NCI-H524 treated with DMSO at 0.1 percent for 48 hours (cell line): Measurements from ENCODE around the gene PHACTR1.
A peak's percentile ranks its signal among the peaks of the same experiment; 100 is the strongest.

Experiments used
- DNase-seq: peaks from one replicate; lab custom pipeline; 2025; lab: John Stamatoyannopoulos, UW

PHACTR1 gene

DNA sequence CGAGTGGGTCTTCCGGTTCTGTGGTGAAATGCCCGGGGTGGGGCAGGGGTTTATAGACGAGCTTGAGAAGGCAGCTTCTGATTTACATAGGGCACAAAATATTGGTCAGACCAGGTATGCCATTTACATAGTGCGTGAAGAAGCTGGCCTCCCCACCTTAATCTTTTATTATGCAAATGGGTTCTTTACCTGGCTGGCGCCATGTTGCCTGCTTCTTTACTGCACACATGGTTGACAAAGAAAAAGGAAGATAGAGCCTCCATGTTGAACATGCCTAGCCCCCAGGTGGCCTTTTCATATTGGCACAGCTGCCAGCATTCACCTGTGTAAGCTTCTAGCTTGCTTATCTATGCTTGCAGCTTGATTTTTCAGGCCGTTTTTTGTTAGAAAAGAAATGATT is 276.2 kb downstream of the PHACTR1 start:
- DNase-seq = no peak

DNA sequence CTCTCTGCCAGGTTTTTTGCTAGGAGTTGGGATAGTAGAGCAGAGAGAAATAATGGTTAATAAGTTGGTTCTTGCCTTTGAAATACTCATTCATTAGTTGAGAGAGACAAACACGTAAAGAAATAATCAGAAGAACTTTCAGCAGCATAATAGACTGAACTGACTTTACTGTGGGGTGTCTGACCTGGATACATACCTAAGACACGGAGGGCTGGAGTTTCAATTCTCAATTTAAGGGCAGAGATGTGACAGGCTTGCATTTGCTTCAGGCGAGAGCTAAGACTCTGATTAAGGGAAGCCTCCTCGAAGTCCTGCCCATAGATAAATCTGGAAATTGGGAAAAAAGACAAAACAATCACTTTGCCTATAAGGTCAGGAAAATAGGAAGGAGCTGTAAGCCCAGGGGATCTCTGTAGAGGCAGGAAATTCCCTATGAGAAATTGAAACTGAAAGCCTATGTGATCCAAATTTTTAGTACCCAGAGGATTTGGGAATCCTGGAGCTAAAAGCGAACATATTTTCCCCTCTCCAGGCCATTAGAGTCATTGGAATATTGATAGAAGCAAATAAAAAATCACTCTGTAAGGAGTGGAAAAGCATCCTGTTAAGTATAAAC is 276.8 kb downstream of the PHACTR1 start:
- DNase-seq = no peak

DNA sequence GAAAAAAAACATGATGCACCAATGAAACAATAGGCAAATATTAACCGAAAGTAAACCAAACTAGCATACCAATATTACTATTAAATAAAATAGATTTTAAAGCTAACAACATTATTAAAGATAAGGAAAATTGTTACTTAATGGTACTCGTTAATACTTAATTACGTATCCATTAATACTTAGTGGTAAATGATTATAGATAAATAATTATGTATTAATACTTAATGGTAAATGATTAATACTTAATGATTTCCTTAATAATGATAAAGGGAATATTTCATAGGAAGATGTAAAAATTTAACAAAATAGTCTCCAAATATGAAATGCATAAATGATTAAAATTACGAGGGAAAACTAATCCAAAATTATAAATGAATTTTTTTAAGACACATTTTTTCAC is 278.9 kb downstream of the PHACTR1 start:
- no peak for DNase-seq

DNA sequence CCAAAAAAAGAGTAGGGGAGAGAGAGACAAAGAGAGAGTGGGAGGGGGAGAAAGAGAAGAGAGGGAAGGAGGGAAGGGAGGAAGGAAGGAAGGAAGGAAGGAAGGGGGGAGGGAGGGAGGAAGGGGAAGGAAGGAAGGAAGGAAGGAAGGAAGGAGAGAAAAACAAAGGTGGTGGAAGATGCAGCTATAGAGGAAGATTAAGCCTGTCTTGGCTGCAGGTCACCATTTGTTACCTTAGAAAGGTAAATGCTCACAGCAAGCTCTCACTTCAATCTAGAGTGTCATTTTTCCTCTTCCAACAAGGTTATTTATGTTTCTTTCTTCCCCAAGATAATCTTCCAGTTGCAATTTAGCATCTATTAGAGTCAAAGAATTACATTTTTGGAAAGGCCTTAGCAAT is 284.0 kb downstream of the PHACTR1 start:
- no peak for DNase-seq

DNA sequence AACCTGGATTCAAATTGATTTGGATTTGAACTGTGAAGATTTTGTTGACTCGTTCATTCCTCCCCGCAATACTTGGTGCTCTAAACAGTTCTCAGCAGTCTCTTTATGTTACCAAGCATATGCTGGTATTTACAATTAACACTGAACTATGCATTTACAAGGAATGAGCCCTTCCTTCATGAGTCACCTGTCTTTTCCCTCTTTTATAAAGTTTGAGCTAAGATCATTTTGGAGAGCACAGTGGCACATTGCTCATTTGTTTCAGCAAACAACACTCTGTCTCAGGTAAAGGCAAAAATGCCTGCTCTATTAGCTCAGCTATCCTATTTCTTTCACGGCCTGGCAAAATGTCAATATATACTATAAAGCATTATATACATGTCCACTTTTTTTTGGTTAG is 285.4 kb downstream of the PHACTR1 start:
- DNase-seq = no peak

DNA sequence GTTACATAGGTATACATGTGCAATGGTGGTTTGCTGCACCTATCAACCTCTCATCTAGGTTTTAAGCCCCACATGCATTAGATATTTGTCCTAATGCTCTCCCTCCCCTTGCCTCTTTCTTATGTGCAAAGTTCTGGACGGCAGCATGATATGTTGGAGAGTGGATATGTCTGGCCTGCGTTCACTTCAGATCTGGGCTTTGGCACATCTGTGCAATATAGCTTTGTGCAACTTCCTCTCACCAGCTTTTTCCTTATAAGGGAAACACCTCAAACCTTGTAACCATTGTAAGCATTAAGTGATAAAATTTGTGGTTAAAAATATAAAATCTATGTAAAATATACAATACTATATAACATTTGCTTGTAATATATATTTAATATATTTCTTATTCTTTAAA is 288.0 kb downstream of the PHACTR1 start:
- no peak for DNase-seq

DNA sequence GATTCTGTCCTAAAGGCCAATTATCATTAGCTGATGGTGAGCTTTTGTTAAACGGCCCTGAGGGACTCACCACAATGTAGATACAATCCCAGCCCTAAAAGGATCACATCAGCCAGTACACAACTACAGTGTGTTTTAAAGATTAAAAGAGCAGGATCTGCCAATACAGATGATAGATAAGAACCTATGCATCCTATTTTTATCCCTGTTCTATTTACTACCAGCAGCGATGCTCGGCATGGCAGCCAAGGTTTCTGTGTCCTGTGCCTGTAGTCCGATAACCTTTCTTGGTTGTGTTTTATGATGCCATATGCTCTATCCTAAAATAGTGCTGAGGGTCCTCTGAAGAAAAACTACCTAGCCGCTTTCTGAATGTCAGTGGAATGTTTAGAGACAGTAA is 289.4 kb downstream of the PHACTR1 start:
- DNase-seq = no peak

DNA sequence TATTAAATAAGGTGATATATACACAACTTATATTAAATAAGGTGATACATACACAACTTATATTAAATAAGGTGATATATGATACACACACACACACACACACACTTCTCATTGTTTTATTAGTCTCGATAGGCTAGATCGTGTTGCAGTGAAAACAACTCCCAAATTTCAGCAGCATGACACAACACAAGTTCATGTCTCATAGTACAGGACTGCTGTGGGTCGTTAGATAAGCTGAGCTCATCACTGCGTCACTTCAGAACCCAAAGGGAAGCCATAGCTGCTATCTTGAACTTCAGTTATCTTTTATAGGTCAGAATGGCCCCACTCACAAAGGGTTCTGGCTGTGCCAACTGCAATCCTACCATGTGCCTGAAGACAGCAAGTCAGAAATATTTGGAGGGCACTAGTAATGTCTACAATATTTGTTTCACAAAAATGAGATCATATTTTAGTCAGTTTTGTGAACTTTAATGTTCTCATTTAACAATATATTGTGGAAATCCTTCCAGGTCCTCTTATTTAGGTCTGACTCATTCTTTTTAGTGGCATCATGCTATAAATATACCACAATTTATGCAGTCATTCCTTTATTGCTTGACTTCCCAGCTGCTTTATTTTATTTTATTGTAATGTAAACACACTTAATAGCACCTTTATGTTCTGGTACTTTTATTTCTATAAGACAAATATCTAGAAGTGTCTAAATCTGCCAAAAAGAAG is 290.2 kb downstream of the PHACTR1 start:
- DNase-seq = no peak

DNA sequence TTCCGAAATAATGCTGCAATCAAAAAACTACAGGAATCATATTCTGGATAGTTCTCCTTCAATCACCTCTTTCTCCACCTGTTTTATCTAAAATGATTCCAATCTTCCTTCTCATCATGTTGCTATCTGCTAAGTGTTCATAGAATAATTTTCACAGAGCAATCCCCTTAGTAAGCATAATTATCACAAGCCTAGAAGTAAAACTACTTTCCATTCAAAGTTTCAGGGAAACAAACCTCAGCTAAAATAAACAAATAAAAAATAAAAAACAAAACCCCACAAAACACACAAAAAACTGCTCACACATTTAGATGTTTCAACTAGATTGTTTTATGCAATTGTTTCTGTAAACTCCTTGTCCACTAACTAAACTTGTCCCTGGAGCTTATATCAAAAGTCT is 291.2 kb downstream of the PHACTR1 start:
- no peak for DNase-seq

DNA sequence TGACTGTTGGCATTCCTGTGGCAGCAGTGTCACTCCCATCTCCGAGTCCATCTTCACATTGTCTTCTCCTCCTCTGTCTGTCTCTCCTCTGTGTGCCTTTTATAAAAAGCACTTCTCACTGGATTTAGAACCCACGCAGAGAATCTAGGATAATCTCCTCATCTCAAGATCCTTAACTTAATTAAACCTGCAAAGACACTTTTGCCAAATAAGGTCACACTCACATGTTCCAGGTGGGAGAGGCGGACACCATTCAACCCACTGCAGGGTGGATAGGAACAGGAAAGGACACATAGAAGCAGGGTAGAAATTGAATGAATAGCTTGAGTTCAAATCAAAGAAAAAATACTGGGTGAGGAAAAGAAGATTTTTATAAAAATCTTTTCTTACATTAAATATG is 292.5 kb downstream of the PHACTR1 start:
- DNase-seq = no peak

DNA sequence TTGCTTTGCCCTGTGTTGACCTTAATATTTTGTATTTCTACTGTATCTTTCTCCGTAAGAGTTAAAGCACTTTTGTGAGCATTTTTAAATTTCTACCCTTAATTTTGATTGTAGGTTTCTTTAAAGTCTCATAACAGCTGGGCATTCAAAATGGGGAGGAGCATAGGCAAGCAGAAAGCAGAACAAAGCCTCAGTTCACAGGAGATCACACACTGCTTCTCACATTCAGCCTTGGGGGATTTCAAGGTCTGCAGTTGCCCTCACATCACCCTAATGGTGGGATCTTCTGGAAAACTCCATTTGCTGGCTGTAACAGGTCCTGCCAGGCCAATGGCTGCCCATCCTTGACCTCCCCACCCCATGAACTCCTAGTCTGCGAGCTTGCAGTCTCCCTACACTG is 292.9 kb downstream of the PHACTR1 start:
- no peak for DNase-seq

DNA sequence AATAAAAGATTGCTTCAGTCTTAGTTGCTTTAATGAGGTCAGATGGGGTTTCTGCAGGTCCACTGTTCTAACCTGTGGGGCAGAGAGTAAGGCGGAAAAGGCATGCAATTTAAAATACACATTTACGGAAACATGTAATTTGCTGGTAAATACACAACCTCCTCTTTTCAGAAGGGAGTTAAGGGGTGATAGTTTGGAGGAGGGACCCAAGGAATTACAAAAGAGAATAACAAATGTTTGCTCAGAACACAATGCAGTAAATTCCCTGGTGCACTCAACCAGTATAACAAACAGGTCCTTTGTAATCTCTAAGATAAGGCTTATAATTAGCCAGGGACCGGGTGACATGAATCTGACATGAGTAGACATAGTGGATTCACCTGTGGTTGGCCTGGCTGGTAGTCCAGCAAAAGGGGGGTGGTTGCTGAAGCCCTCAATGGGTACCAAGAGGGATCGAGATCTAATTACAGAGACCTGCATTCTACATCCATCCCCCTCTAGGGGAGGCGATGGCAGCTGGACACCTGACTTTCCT is 295.1 kb downstream of the PHACTR1 start:
- no peak for DNase-seq

DNA sequence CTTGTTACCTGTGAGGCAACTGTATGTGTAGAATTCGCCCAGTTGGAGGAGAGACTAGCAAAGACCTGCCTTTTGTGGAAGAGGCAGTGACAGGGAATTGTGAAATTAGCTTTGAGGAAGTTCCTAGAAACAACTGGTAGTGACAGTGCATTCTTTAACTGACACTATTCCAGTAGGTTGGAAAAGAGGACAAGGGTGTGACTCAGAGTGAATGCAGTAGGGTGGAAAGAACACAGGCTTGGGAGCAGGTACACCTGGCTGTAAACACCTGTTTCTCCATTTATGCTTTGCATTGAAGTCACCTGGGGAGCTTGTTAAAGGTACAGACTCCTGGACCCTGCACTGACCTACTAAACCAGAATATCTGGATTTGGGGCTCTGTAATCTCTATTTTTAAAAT is 295.7 kb downstream of the PHACTR1 start:
- no peak for DNase-seq

DNA sequence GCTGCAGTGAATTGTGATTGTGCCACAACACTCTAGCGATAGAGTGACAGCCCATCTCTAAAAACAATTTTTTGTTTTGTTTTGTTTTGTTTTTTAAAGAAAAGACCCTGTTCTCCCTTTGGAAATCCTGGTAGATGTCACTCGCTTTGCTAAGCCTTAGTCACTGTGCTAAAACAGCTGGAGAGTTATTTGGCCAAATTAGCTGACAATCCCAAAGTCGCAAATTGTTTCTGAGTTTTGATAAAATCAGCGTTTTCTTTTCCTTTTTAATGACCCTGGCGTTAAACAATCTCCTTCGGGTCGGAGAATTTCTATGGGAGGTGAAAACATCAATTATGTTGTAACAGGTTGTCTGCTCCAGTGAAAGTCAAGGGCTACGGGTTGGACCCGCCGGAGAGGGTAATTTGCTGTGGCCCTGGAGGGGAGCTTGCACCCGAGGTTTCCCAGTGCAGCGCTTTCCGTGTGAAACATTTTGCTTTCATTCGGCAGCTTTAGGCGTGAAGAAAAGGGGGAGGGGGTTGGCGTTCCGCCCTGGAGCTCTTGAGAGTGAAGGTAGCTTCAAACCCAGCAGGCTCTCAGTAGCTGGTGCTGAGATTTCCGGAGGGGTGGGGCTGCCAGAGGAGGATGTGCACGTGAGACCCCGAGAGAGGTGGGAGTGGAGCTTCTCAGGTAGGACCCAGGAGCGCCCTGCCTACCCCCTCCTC is 296.6 kb downstream of the PHACTR1 start:
- peak; percentile 6 for DNase-seq

DNA sequence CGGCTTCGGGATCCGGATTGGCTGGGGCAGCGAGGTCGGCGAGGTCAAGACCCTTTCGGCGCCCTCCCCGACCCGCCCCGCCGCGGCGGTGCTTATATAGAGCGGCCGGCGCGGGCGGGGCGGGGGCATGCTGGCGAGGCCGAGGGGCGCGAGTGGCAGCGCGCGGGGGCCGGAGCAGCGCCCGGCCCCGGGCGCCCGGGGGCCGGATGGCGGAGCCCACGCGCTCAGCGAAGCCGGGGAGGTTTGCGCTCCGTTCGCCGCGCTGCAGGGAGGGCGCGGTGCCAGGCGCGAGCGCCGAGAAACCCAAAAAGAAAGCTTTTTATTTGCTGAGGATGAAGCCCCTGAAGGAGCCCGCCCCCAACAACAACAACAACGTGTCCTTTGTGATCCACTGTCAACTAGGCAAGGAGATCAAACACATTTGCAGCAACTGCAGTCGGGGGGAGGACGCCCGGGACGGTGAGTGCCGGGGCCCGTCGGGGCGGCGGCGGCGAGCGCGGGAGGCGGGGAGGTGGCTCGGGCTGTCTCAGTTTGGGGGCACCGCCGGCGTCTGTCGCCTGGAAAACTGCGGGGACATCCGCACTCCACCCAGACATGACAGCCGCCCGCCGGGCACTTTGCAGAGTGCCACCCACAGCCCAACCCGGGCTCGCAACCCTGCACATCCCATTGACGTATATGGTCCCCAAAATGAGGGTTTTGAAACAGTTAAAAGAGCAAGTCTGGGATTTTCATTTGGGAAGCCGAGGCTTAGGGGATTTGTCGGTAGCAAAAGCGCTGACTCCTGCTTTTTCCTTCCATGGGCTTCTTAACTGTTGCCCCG is 297.3 kb downstream of the PHACTR1 start:
- no peak for DNase-seq

DNA sequence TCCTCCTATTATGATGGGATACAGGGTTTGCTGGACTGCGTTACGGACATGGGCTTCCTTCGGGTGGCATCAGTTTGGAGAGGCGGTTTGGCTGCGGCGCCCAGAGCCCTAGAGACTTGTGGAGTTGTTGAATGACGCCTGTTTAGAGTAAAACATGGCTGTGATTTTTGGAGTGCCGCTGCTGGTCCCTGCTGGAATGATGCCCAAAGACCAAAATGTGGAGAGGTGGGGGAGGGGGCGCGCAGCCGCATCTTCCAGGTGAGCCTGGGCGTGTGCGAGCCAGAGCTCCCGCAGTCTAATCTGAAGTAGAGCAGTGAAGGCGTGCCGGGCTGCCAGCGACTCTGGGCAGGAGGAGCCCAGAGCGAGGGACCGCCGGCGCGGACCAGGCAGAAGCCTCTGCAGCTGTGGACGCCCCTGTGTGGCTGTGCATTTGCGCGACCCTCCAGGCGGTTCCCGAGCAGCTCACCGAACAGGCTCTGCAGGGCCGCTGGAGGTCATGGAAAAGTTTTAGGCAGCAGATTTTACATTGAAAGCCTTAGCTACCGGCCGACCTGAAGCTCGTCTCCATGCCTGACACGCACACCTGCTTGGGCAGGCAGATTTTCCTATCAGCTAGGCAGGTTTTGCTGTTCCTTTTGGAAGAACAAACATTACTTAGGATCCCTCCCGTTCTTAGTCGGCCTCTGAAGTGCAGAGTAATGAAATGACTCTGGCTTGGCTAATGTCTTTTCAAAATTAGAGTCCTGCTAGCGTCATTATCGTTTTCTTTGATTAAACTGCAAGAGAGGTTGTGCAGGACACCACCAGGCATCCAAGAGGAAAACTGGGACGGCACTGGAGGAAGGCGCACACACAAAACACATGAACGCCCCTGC is 298.2 kb downstream of the PHACTR1 start:
- DNase-seq = peak; percentile 3

DNA sequence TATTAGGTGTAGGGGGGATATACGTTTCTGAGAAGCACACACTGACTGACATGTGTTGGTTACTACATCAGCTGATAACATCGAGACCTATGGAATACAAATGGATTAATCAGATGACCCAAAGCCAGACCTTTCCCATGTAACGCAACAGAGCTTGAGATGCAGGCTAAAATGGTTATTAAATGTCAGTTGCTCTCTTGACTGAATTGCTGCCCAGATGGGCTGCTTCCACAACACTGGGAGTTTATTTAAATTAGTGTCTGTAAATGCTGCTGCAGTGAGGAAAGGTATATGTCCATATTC is 298.8 kb downstream of the PHACTR1 start:
- no peak for DNase-seq

DNA sequence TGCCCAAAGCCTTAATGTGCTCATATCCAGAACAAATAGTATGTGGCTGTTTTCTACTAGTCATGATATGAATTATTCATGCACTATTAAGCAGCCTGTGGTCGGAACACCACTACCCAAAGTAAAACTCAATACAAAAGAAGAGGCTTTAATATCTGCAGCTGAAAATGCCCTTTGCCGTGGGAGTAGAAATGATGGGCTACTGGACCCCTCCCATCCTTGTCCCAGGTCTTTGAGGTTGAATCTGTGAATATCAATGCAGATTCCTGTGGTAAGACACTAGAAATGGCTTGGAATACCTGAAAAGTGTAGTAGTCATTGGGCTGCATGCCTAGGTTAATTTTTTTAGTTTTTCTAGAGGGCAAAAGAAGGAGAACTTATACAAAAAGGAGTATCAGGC is 308.0 kb downstream of the PHACTR1 start:
- no peak for DNase-seq

DNA sequence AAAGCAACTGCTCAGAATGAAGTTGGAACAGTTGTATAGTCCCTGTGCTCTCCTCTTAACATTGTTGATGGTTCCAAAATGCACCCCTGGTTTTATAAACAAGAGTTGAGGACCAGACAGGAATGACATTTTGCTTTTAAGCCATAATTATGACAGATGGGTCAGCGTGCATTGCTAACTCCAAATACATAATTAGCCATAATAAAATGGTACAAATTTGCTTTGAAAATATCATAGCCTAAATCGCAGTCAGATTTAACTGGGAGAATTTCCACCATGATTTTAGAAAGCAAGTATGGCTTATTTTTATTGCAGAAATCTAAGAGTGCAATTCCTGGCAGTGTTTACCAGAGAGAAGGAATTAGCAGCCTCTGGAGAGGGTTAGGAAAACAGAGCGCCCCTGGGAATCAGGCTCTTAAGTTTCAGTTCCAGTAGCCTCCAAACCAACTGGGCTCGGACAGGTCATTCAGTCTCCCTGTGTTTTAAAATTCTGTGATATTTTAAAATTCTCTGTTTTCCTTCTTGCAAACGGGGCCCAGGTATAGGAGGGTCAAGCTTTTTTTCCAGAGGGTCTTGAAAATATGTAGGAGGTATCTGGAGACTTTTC is 309.4 kb downstream of the PHACTR1 start:
- peak; percentile 42 for DNase-seq

DNA sequence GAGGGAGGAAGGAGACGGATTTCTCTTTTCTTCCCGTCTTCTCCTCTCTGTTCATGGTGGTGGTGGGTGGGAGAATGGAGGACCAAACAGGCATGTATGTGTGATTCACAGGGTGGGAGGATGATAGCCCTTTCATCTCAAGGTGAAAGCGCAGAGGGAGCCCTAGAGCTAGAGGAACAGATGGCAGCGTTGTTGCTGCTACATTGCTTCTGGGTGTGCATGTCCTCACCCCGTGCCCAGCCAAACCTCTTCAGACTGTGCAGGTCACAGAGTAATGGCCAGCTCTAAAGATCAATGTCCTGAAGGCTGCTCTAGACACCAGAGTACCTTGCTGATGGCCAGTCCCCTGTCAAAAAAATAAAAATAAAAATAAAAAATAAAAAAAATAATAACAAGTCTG is 310.0 kb downstream of the PHACTR1 start:
- DNase-seq = peak; percentile 75

DNA sequence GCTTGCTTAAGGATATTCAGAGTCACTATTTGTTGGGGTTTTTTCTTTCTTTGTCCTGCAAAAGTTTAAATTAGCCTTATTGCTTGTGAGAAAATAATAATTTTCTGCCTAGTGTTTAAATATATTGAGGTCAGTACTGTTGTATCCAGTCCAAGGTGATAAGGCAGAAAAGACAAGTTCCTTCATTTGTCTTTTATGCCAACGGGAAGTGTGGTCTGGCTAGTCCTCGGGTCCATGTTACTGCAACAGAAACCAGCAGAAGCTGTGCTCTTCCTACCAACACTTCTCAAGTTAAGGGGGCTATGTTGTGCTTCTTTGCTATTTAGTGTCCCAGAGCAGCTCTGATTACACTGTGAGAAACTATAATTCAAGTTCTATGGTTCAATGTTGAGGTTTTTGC is 310.6 kb downstream of the PHACTR1 start:
- no peak for DNase-seq
